Stimulated activated CD8-positive, alpha-beta memory T cell treated with anti-CD3 and anti-CD28 coated beads, Interleukin-15, amount 100 ng/mL, for 4 hours (primary cell): Measurements from ENCODE around the gene POLE.
"Not testable (repeated sequence)": the region's sequence is repeated elsewhere in the genome, so short reads cannot be mapped to it uniquely, and the experiment has no call there.

Experiments
- DNase-seq, 2 donors: peaks; one replicate each; pipeline ENCODE4 v3.0.0-alpha.2; 2020; ENCODE audit warnings: low read depth in 2 of 2

Gene POLE

DNA sequence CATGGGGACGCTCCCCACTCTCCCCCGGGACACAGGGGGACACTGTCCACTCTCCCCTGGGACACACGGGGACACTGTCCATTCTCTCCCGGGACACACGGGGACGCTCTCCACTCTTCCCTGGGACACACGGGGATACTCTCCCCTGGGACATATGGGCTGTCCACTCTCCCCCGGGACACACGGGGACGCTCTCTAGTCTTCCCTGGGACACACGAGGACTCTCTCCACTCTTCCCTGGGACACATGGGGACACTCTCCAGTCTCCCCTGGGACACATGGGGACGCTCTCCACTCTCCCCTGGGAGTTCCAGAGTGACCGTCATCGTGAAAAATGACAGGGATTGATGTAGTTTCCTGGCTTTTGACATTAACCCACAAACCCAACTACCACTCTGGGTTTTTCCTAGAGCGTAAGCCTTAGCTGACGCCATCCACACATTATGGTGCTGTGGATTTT is 71.5 kb downstream of the POLE start:
- no peak for DNase-seq

DNA sequence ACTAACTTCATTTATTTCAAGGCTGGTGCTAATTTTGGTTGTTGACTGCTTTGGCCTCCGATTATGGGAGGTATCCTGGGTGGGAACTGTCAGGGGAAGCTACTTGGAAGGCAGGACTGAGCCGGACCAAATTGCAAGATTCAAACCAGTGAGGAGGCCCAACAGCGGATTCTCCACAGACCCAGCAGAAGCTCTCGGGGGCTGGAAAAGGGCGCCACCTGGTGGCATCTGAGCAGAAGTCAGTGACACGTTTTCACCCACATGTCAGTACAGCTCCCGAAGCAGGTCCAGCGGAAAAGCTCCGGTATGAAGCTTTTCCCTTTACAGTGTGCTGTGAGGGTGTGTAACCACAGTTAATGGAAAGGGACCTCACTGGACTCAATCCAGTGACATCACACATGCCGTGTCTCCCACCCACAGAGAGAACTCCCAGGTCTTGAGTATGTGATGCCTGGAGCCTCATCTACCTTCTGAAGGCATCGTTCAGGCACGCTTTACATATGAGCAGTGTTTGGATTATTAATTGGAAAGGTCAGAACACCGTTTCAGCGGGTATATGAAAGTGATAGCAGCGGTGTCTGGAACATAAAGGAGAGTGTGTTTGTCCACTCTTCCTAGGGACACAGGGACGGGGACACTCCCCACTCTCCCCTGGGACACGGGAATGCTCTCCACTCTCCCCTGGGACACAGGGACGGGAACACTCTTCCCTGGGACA is 72.1 kb downstream of the POLE start:
- DNase-seq: peak; percentile 46 to 54

DNA sequence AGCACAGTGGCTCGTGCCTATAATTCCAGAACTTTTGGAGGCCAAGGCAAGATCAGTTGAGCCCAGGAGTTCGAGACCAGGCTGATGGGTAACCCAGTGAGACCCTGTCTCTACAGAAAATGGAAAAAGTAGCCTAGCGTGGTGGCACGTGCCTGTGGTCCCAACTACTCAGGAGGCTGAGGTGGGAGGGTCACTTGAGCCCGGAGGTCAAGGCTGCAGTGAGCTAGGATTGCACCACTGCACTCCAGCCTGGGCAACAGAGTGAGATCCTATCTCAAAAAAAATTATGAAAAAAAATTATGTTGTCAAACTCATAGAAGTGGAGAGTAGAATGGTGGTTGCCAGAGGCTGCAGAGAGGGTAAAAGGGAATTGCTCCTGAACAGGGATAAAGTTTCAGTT is 73.1 kb downstream of the POLE start:
- no peak for DNase-seq

DNA sequence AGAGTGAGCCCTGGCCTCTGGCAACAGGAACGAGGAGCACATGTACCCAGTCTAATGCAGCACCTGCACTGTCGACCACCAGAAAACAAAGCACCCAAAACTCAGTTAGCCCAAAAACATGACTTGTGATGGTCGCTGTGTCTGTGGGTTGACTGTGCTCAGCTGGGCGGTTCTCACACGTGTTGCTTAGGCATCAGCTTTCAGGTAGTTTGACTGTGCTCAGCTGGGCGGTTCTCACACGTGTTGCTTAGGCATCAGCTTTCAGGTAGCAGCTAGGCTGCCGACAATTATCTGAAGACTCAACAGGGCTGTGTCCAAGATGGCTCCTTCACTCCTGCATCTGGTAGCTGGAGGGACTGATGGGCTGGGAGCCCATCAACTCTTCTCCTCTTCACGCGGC is 75.5 kb downstream of the POLE start:
- no peak for DNase-seq

GRCh38 chr12:132610866-132611602 is 76.1 kb downstream of the POLE start:
- no peak for DNase-seq

- DNase-seq: no peak
Measured at GRCh38 chr12:132610051-132610759, 76.9 kb downstream of the POLE start, which contains the start of gene LRCOL1. TSS of gene LRCOL1 (minus strand) at chr12:132610582. CDS start at chr12:132606251, 4,331 bp downstream.

DNA sequence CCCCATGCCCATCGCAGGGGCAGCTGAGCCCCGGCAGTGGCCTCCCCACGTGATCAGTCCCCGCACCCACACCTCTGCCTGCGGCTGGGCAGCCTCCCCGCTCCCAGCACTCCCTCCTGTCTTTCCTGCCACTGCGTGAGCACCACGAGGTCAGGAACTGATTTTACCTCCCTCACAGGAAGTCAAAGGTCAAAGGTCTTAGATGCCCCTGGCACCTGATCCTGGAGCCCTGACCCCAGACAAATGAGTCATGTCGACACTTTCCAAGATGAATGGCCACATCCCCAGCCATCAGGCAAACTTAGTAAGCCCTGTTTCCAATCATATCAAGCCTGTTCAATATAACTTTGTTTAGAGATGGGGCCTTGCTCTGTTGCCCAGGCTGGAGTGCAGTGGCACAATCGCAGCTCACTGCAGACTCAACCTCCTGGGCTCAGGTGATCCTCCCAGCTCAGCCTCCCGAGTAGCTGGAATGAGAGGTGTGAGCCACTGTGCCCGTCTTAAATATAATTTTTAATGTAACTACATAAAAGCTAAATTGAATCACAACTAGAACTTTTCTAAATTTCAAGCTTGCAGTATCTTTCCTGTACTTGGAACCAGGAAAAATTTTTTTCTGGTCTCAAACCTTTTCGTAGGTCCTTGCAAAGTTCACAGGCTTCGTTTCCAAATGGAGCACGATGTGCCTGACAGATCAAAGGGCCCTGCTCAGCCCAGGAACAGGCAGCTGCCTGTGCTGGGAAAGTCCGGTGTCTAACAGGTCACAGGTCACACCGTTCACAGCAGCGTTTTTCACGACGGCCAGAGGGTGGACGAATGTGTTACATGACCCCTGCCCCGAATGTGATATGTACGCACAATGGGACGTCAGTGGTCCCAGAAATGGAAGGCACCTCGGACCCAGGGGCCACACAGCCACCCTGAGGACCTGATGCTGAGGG is 78.6 kb downstream of the POLE start:
- DNase-seq: no peak

- no peak for DNase-seq
Measured at GRCh38 chr12:132606927-132607326, 80.2 kb downstream of the POLE start.

DNA sequence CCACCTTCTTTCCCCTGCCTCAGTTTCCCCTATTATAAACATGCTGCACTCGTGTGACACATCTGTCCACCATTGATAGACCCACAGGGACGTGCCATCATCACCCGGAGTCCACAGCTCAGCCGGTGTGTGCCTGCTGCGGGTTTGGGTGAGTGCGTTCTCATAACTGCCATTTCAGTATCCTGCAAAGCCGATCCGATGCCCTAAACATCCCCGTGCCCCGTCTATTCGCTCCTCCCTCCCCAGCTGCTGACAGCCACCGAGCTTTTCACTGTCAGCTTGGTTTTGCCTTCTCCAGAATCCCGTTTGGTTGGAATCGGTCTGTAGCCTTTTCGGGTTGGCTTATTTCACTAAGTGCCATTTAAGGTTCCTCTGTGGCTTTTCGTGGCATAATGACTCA is 80.7 kb downstream of the POLE start:
- no peak for DNase-seq

GRCh38 chr12:132605892-132606291 is 81.2 kb downstream of the POLE start:
- DNase-seq: no peak

DNA sequence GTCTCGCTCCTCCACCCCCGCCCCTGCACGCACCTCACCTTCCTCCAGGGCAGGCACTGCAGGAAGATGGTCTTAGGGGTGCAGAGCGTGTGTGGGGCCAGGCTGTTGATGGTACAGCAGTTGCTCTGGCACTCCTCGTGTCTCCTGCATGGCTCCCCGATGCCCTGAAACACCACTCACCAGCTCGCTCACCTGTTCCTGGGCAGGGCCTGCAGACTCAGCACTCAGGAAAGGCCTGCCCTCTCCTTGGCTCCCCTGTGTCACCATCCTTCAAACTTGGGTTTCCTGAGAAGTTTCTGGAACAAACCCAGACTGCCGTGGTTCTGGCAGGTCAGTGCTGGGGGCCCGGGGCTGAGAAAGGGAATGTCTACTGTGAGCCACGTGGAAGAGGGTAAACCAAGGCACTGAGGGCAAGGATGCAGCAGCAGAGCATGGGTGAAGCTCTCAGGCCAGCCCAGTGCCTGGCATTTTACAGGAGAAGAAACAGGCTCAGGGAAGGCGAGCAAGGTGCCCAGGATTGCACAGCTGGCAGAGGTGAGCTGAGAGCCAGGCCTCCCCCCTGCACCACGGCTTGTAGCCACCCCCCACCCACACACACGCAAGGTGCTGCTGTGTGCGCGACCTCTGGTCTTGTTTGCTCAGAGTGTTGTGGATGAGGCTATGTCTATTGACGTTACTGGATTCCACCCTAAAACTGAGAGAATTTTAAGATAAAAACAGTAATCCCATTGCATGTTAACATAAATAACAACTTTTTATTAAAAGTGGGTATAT is 82.3 kb downstream of the POLE start:
- DNase-seq: no peak

GRCh38 chr12:132604151-132604618 is 83.0 kb downstream of the POLE start:
- no peak for DNase-seq

DNA sequence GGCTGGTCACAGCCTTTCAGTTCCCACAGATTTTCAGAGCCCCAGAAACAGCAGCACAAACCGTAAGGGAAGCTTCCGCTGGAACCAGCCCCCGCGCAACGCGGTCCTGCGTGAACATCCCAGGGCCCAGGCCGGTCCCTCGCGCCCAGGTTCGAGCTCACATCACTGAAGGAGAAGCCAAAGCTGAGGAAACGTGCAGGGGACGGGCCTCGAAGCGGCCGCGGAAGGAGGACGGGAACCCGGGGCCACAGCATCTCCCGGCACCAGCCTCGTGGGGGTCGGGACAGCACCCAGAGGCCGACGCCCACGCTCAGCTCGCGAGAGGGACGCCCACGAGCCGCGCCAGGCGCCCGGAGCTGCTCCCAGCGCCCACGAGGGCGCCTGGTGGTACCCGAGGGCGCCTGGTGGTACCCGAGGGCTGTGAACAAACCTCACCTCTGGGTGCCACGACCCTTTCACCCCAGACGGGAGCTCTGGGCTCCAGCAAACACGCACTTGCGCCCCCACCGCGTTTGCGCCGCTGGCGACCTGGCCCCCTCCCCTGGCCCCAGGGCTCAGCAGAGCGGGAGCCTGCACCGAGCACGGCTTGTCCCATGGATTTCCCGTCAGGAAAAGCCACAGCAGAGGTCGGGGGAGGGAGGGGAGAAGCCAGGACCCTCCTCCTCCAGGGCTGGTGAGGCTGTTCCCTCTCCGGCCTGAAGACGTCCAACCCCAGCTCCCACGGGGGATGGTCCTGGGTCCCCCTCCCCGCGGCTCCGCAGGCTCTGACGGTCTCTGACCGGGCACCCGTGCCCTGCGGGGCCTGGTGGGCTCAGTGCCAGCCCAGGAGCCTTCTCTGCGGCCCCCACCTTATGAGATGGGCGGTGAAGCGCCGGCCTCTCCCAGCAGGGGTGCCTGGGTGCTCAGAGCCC is 83.6 kb downstream of the POLE start:
- no peak for DNase-seq

DNA sequence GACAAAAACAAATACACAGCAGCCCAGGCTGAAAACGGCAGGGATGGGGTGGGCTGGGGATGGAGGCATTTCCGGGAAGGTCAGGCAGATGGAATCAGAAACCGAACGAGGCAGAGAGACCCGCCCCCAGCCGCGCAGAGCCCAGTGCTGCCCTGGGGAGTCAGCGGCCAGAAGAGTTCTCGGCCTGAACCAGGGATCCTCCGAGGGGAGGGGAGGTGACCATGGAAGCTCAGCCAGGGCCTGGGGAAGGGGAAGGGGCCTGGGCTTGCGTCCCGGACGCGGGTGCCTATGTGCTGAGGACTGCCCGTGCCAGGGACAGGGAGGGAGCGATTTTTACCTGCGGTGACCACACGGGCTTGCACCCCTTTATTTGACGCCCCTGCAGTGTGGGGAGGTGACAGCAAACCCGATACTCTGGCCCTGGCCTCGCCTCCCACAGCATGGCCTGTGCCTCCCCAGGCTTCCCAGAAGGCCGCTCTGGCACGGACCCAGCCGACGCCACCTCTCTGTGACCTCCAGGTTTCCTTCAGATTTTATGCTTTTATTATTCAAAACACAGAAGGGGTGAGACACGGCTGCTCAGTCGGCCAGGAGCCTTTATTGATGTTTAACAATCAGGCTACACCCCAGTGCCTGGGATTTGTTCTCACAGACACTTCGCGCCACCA is 84.4 kb downstream of the POLE start:
- no peak for DNase-seq

DNA sequence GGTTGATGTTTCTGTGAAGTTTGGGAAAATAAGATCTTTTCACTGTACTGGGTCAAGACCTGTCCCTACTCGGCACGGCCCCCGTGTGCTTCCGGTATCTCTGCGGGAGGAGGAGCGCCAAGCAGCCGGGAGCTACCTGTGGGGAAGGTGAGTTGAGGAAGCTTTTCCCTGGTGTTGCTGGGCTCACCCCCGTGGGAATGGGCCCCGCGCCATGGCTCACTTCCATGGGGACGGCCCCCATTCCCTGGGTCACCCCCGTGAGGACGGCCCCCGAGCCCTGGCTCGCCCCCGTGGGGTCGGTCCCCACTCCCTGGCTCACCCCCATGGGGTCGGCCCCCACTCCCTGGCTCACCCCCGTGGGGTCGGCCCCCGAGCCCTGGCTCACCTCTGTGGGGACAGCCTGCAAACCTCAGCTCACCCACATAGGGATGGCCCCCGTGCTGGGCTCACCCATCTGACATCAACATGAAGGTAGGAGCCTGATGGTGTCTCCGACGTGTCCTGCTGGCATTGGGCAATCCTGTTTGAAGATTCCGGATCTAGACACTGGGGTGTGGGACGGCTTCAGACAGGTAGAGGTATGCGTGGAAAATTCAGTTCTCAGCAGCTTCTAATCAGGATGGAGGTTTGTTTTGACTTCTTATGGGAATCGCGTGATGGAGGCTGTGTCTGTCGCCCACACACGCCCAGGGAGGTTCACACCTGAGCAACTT is 85.8 kb downstream of the POLE start:
- no peak for DNase-seq

- DNase-seq: no peak
Measured at GRCh38 chr12:132600048-132601032, 86.8 kb downstream of the POLE start.

DNA sequence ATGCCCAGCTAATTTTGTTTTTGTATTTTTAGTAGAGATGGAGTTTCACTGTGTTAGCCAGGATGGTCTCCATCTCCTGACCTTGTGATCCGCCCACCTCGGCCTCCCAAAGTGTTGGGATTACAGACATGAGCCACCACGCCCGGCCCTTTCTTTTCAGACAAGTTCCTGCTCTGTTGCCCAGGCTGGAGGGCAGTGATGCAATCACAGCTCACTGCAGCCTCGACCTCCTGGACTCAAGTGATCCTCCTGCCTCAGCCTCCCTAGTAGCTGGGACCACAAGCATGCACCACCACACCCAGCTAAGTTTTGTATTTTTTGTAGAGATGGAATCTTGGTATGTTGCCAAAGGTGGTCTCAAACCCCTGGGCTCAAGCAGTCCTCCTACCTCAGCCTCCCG is 87.6 kb downstream of the POLE start:
- not testable (repeated sequence) for DNase-seq
